Measurements from ENCODE around the gene ITPR2.

DNA sequence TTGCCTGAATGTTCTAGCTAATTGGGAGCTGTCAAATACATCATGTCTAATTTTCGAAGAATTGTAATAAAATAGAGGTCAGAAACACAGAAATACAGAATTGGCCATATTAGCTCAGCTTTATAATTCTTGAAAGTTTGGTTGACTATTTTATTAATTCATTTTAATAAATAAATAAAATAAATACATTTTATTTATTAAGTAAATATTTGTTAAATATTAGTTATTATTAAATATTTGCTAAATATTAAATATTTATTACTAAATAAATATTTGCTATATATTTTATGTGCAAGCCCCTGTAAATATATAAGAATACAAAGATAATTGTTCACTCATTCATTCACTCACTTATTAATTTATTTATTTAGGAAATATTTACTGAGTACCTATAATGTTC, 406.3 kb downstream of the ITPR2 start:
- TF ChIP-seq, protein P1, sequence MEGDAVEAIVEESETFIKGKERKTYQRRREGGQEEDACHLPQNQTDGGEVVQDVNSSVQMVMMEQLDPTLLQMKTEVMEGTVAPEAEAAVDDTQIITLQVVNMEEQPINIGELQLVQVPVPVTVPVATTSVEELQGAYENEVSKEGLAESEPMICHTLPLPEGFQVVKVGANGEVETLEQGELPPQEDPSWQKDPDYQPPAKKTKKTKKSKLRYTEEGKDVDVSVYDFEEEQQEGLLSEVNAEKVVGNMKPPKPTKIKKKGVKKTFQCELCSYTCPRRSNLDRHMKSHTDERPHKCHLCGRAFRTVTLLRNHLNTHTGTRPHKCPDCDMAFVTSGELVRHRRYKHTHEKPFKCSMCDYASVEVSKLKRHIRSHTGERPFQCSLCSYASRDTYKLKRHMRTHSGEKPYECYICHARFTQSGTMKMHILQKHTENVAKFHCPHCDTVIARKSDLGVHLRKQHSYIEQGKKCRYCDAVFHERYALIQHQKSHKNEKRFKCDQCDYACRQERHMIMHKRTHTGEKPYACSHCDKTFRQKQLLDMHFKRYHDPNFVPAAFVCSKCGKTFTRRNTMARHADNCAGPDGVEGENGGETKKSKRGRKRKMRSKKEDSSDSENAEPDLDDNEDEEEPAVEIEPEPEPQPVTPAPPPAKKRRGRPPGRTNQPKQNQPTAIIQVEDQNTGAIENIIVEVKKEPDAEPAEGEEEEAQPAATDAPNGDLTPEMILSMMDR (conservative IDR thresholded peaks at IDR 0.05; ENCODE audit: low read length), result no peak
- no peak for TF ChIP-seq EZH2phosphoT487 (IDR thresholded peaks at IDR 0.05; ENCODE audit: borderline replicate concordance)

All from Loucy (cell line).